Measurements from ENCODE around the gene CYP2J2.
"Not testable (repeated sequence)": the region's sequence is repeated elsewhere in the genome, so short reads cannot be mapped to it uniquely, and the experiment has no call there.

Gene CYP2J2

GRCh38 chr1:59857679-59858354, 68.8 kb downstream of the CYP2J2 start:
- DNase-seq: no peak

- no peak for DNase-seq
Observed at GRCh38 chr1:59856725-59857338, 69.7 kb downstream of the CYP2J2 start.

GRCh38 chr1:59855297-59855696, 71.3 kb downstream of the CYP2J2 start:
- not testable (repeated sequence) for DNase-seq

- DNase-seq: no peak
Observed at GRCh38 chr1:59852117-59852516, 74.5 kb downstream of the CYP2J2 start.

- DNase-seq: no peak
Observed at GRCh38 chr1:59846895-59847282, 79.7 kb downstream of the CYP2J2 start.

GRCh38 chr1:59846209-59846894, 80.2 kb downstream of the CYP2J2 start:
- no peak for DNase-seq

- DNase-seq: no peak
Observed at GRCh38 chr1:59845091-59845490, 81.5 kb downstream of the CYP2J2 start.

Measured in left hindlimb (tissue), 1 donor.